Measurements from ENCODE around the gene GRIPAP1.

DNA sequence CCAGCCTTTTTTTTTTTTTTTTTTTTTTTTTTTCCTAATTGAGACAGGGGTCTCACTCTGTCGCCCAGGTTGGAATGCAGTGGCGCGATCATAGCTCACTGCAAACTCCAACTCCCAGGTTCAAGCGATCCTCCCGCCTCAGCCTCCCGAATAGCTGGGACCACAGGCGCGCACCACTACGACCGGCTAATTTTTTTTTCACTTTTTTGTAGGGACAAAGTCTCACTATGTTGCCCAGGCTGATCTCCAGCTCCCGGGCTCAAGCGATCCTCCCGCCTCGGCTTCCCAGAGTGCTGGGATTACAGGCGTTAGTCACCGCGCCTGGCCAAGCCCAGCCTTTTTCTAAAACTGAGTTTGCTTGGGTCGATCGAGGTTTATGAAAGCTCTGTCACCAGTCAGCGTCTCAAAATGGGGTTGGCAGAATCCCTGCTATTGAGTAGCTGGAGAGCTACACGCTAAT is 43.4 kb downstream of the GRIPAP1 start:
- TF ChIP-seq POLR2A (IDR thresholded peaks at IDR 0.05; ENCODE audit: extremely low read depth, insufficient read length) = no peak
- TF ChIP-seq, protein P1, sequence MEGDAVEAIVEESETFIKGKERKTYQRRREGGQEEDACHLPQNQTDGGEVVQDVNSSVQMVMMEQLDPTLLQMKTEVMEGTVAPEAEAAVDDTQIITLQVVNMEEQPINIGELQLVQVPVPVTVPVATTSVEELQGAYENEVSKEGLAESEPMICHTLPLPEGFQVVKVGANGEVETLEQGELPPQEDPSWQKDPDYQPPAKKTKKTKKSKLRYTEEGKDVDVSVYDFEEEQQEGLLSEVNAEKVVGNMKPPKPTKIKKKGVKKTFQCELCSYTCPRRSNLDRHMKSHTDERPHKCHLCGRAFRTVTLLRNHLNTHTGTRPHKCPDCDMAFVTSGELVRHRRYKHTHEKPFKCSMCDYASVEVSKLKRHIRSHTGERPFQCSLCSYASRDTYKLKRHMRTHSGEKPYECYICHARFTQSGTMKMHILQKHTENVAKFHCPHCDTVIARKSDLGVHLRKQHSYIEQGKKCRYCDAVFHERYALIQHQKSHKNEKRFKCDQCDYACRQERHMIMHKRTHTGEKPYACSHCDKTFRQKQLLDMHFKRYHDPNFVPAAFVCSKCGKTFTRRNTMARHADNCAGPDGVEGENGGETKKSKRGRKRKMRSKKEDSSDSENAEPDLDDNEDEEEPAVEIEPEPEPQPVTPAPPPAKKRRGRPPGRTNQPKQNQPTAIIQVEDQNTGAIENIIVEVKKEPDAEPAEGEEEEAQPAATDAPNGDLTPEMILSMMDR (IDR thresholded peaks at IDR 0.05; ENCODE audit: low read depth, low read length) = no peak
- TF ChIP-seq, protein P2, sequence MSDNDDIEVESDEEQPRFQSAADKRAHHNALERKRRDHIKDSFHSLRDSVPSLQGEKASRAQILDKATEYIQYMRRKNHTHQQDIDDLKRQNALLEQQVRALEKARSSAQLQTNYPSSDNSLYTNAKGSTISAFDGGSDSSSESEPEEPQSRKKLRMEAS (IDR thresholded peaks at IDR 0.05; ENCODE audit: low read depth, low read length) = no peak
